SK-MEL-5 (cell line): ENCODE measurements around the gene GRAP2. TPM values are rescaled to one million over a fixed set of nuclear protein-coding genes. Genes with fewer than 3 reads are reported as not detected.
"Not testable (repeated sequence)": the region's sequence is repeated elsewhere in the genome, so short reads cannot be mapped to it uniquely, and the experiment has no call there.

Source experiments
- DNase-seq: peaks from one replicate; pipeline ENCODE4 v3.0.0-alpha.2; 2016; ENCODE audit warnings: low read depth, low spot score
- in situ Hi-C: cut with HindIII; loops from 2 replicates; pipeline ENCODE4 v1.10.0; 2016; ENCODE audit warnings: low sequenced_read_pairs, high pct_unique_total_duplicates, low pct_unique_long_range_greater_than_20kb
- total RNA-seq: library from RNA; depleted of rRNA; stranded (reverse); fragments of >200 nt; shearing (Covaris generic); gene quantifications from 2 replicates; pipeline ENCODE4 v1.2.3, GENCODE V29; 2014

The GRAP2 gene
- total RNA-seq, 1 experiment from 2014 or later: 2.2 TPM

GRCh38 chr22:39973656-39974055 lies 72.8 kb downstream of the GRAP2 start:
- no peak for DNase-seq
- in situ Hi-C loops: no loop called here

GRCh38 chr22:39974065-39974464 lies 73.2 kb downstream of the GRAP2 start:
- in situ Hi-C loops: no loop called here
- no peak for DNase-seq

DNA sequence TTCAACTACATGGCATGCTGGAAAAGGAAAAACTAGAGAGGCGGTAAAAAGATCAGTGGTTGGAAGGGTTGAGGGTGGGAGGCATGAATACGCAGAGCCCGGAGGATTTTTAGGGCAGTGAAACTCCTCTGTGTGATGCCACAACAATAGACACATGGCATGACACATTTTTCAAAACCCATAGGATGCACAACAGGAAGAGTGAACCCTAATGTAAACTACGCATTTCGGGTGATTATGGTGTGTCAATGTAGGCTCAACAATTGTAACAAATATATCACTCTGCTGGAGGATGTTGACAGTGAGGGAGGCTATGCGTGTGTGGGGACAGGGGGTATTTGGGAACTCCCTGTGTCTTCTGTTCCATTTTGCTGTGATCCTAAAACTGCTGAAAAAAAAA lies 78.2 kb downstream of the GRAP2 start:
- in situ Hi-C loops: no loop called here
- DNase-seq: no peak

DNA sequence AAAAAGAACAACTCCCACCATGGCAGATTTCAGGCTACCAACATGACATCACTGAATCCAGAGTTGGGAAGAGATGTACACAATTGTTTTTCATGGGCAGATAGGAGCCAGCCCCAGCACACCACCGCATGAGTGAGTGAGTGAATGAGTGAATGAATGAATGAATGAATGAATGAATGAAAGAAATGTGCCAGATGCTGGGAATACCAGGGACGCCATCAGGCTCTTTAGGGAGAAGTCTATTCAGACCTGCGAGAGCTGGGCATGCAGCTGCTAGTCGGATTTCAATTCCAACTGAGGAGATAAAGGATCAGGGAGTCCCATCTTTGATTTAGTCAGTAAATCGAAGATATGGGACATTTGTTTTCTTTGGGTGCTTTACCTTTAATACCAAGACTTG lies 78.6 kb downstream of the GRAP2 start:
- no peak for DNase-seq
- in situ Hi-C loops: no loop called here

- in situ Hi-C loops: no loop called here
- DNase-seq: no peak
Measured at GRCh38 chr22:39980596-39980995, 79.7 kb downstream of the GRAP2 start.

DNA sequence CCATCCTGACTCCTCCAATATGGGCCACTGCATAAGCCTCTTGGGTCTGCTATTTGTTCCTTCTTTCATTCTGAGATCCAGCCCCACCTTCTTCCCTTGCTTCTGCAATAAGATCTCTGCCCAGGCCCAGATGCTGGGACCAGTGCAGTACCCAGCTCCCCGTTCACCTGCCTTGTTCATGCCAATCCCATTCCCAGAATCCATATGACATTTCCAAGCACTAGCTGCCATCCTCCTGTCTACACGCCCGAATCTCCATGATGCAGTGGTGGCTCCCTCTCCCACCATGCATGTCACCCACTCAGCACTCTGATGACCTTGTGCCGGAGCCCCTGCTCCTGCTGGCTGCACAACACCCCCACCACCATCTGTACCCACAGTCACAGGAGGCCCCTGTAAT lies 82.5 kb downstream of the GRAP2 start:
- in situ Hi-C loops: no loop called here

GRCh38 chr22:39984006-39984405 lies 83.1 kb downstream of the GRAP2 start:
- in situ Hi-C loops: no loop called here
- DNase-seq: peak; percentile 60

More for the DNA sequence above, 82.5 kb downstream of the GRAP2 start:
- no peak for DNase-seq

DNA sequence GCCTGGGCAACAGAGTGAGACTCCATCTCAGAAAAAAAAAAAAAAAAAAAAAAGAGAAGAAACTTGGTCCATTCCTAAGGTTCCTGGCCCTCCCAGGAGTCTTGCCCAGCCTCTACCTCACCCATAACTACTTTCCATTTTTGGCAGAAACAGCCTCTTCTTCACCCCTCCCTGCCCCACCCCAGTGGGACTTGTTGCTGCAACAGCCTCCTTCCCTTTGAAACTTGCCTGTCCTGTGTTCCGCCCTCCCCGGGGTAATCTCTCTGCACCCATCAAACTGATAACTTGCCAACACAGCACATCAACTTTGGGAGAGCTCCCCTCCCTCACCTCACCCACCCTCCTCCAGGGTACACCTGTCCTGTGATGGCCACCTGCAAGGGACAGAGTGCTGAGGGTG lies 83.9 kb downstream of the GRAP2 start:
- in situ Hi-C loops: no loop called here
- no peak for DNase-seq

- in situ Hi-C loops: no loop called here
- DNase-seq: no peak
Measured at GRCh38 chr22:39985383-39986035, 84.6 kb downstream of the GRAP2 start.

- in situ Hi-C loops: no loop called here
Measured at GRCh38 chr22:39988386-39989114, 87.7 kb downstream of the GRAP2 start.

GRCh38 chr22:39989633-39990032 lies 88.7 kb downstream of the GRAP2 start:
- DNase-seq: no peak
- in situ Hi-C loops: no loop called here

More at GRCh38 chr22:39988386-39989114, 87.7 kb downstream of the GRAP2 start:
- no peak for DNase-seq

- no peak for DNase-seq
- in situ Hi-C loops: no loop called here
Measured at GRCh38 chr22:39990686-39991085, 89.8 kb downstream of the GRAP2 start.

GRCh38 chr22:39991159-39991860 lies 90.4 kb downstream of the GRAP2 start:
- in situ Hi-C loops: no loop called here
- no peak for DNase-seq

DNA sequence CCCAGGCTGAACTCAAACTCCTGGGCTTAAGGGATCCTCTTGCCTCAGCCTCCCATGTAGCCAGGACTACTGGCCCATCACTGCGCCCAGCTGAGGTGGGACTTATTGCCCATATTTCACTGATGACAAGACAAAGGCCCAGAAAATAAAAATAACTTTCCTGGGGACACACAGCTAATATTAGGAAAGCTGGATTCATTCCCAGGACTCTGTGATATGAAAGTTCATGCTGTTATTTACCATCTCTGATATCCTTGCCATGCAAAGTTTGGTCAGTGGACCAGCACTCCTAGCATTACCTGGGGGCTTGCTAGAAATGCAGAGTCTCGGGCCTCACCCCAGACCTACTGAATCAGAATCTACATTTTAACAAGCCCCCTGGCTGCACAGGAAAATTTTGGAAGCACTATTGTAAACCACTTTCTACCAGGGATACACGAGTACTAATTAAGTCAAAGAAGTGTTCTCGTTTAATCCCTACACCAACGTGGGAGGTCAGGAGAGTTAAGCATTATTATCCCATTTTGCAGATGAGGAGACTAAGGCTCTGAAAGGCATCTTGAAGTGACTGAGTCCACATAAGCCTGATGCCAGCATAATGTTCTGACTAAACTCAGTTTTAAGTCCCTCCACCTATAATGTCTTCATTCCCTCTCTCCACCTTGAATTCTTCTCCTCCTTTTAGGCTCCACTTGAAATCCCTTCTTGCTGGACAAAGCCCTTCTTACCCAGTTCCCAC lies 91.4 kb downstream of the GRAP2 start:
- DNase-seq: no peak
- in situ Hi-C loops: no loop called here

GRCh38 chr22:39992894-39993293 lies 92.0 kb downstream of the GRAP2 start:
- DNase-seq, in situ Hi-C loops: not testable (repeated sequence)

DNA sequence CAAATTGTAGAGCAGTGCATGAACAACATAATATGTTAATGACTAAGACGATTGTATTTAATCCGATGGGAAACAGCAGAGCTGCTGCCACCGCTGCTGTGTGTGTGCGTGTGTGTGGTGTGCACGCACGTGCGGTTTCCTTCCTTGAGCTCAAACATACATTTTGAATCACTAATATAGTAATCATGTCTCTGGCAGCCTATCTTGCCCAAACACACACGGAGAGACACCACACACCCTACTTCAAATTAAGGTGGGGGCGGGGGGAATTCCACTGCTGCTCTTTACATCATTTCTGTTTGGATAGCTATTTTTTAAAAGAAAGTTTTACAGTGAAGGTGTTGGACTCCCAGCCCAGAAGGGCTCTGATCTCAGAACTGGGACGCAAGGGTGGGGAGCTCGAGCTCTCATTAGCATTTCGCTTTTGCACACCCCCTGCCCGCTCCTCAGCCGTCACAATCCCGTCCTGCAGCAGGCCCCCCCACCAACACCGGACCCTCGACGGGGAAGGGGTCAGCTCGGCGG lies 93.2 kb downstream of the GRAP2 start:
- in situ Hi-C loops: no loop called here
- no peak for DNase-seq

DNA sequence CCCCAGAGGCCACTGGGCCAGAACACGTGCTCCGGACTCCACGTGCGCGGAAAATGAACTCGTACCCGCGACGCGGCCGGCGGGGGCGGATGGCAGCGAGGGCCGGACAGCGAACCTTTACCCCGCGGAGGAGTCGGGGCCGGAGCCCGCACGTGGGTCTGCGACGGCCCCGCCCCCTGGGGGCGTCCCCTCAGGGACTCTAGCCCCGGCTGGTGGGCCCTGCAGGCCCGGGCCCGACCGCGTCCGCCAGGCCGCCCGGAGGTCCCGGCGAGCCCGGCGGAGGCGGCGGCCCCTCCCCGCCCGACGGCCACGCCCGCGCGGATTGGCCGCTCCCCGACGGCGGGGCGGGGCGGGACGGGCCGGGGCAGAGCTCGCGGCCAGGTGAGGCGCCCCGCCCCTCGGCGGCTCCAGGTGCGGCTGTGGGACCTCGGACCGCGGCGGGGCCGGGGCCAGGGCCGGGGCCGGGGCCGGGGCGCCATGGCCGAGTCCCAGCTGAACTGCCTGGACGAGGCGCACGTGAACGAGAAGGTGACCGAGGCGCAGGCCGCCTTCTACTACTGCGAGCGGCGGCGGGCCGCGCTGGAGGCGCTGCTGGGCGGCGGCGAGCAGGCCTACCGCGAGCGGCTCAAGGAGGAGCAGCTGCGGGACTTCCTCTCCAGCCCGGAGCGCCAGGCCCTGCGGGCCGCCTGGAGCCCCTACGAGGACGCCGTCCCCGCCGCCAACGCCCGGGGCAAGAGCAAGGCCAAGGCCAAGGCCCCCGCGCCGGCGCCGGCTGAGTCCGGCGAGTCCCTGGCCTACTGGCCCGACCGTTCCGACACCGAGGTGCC lies 93.9 kb downstream of the GRAP2 start, which contains the start of gene FAM83F:
FAM83F (plus strand) TSS at position 389 of the 827 bp plus-strand sequence; CDS start at position 478, 89 bp downstream.
- DNase-seq: no peak

More for the DNA sequence above, 93.9 kb downstream of the GRAP2 start, which contains the start of gene FAM83F:
- in situ Hi-C loops: no loop called here
